ENCODE measurements around the gene EPHX1. TPM values are rescaled to one million over a fixed set of nuclear protein-coding genes. Genes with fewer than 3 reads are reported as not detected.
A peak's percentile ranks its signal among the peaks of the same experiment; 100 is the strongest.
"Not testable (repeated sequence)": the region's sequence is repeated elsewhere in the genome, so short reads cannot be mapped to it uniquely, and the experiment has no call there.

Gene EPHX1
- total RNA-seq, 1 donor from 2014 or later = 3.9 TPM

DNA sequence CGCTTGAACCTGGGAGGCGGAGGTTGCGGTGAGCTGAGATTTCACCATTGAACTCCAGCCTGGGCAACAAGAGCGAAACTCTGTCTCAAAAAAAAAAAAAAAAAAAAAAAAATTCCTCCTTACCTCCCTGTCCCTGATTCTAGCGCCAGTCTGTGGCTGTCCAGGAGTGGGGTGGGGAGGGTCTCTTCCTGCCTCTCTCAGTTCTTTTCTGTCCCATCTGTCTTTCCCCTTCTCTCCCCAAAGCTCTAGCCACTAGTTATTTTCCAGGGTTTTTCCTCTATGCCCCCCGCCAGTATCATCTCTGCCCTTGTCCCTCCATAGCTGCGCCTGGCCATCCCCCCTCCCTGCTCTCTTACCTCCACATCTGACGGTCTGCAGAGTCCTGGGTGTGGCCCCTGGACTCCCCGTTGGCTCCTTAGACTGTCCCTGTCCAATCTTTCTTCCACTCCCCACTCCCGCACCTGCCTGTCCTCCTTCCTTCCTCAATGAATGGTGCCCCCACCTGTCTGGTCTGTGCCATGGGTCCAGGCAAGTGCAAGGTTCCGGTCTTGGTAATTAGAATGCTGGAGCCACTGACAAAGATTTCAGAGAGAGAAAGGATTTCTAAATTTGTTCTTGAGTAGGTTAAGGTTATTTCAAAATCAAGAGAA is 73.8 kb downstream of the EPHX1 start:
- no peak for FAIRE-seq
- no peak overlapping the region for H3K4me3 ChIP-seq (ENCODE audit: low read depth, low read length)
- DNase-seq (ENCODE audit: low read depth) = no peak
- TF ChIP-seq, protein P1, sequence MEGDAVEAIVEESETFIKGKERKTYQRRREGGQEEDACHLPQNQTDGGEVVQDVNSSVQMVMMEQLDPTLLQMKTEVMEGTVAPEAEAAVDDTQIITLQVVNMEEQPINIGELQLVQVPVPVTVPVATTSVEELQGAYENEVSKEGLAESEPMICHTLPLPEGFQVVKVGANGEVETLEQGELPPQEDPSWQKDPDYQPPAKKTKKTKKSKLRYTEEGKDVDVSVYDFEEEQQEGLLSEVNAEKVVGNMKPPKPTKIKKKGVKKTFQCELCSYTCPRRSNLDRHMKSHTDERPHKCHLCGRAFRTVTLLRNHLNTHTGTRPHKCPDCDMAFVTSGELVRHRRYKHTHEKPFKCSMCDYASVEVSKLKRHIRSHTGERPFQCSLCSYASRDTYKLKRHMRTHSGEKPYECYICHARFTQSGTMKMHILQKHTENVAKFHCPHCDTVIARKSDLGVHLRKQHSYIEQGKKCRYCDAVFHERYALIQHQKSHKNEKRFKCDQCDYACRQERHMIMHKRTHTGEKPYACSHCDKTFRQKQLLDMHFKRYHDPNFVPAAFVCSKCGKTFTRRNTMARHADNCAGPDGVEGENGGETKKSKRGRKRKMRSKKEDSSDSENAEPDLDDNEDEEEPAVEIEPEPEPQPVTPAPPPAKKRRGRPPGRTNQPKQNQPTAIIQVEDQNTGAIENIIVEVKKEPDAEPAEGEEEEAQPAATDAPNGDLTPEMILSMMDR (IDR thresholded peaks at IDR 0.05; ENCODE audit: insufficient read depth, low read length, severe bottlenecking) = no peak
- H3K36me3 ChIP-seq (ENCODE audit: control insufficient read depth, insufficient read depth, low read length) = no peaks in the 10 kb centered on the region
- peaks cover 4% of the 10 kb centered on the region for H3K27me3 ChIP-seq (ENCODE audit: control insufficient read depth, insufficient read depth, low read length)

DNA sequence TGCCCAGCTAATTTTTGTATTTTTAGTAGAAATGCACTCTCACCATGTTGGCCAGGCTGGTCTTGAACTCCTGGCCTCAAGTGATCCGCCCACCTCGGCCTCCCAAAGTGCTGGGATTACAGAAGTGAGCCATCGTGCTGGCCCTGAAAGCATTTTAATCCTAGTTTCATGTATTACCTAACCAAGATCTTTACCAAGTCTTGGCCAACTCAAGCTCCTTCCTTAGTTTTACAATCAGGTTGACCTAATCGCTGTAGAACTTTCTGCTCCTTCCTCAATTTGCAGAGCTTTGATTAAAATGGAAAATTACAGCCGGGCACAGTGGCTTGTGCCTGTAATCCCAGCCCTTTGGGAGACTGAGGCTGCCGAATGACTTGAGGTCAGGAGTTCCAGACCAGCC is 75.4 kb downstream of the EPHX1 start:
- TF ChIP-seq, protein P1 (IDR thresholded peaks at IDR 0.05; ENCODE audit: insufficient read depth, low read length, severe bottlenecking) = no peak
- H3K36me3 ChIP-seq (ENCODE audit: control insufficient read depth, insufficient read depth, low read length) = no peaks in the 10 kb centered on the region
- FAIRE-seq (no peak), DNase-seq (ENCODE audit: low read depth) (no peak)
- peaks cover 6% of the 10 kb centered on the region for H3K27me3 ChIP-seq (ENCODE audit: control insufficient read depth, insufficient read depth, low read length)
- no peak overlapping the region for H3K4me3 ChIP-seq (ENCODE audit: low read depth, low read length)

DNA sequence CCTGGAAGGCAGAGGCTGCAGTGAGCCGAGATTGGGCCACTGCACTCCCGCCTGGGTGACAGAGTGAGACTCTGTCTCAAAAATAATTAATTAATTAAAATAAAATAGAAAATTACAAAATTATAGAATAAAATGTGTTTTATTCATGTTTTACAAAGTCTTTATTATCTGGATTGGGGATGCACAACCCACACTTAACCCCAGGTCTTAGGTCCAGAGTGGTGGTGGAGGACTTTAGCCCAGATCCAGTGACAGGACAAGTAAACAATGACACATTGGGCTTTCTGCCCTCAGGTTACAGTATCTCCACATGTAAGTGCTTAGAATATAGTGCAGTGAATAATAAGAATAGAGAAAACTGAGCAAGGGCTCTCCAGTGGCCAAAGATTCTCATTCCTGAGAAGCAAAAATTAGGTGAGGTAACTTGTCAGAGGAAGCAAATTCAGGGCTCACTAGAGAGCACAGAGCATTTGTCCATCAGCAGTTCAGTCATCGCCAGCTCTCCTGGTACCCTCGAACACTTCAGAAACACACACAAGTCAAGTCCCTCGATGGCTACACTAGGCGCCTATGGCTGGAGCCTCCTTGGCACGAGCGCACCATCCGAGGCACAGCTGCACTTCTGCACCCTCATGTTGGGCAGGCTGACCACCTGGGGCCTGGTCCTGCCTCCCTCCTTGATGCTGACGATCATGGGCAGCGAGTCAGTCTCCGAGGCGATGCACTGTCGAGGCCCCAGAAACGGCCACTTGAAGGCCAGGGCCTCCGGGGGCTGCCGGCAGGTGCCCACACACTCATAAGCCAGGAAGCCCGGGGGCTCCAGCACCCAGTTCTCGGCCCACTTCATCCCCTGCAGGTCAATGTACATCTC is 76.5 kb downstream of the EPHX1 start:
- H3K36me3 ChIP-seq (ENCODE audit: control insufficient read depth, insufficient read depth, low read length) = no peaks in the 10 kb centered on the region
- no peak for FAIRE-seq
- DNase-seq (ENCODE audit: low read depth) = peak; percentile 43
- peaks cover 5% of the 10 kb centered on the region for H3K27me3 ChIP-seq (ENCODE audit: control insufficient read depth, insufficient read depth, low read length)
- TF ChIP-seq, protein P1 (IDR thresholded peaks at IDR 0.05; ENCODE audit: insufficient read depth, low read length, severe bottlenecking) = no peak
- H3K4me3 ChIP-seq (ENCODE audit: low read depth, low read length) = no peak overlapping the region

DNA sequence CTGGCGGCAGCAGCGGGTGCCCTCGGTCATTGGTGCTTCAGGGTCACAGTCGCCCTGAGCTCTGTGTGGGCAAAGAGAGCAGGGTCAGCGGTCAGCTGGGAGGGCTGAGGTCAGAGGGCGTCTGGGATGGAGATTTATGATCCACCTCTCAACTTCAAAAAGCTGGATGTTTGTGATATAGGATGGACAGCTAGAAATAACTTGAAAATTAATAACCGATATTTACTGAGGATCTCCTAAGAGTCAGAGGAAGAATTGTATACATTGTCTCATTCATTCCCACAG is 77.0 kb downstream of the EPHX1 start:
- FAIRE-seq = no peak
- Histone ChIP-seq H3K27me3 (ENCODE audit: control insufficient read depth, insufficient read depth, low read length) (peaks cover 5% of the 10 kb centered on the region), H3K36me3 (ENCODE audit: control insufficient read depth, insufficient read depth, low read length) (no peaks in the 10 kb centered on the region), H3K4me3 (ENCODE audit: low read depth, low read length) (no peak overlapping the region)
- TF ChIP-seq, protein P1 (IDR thresholded peaks at IDR 0.05; ENCODE audit: insufficient read depth, low read length, severe bottlenecking) = no peak
- DNase-seq (ENCODE audit: low read depth) = no peak

DNA sequence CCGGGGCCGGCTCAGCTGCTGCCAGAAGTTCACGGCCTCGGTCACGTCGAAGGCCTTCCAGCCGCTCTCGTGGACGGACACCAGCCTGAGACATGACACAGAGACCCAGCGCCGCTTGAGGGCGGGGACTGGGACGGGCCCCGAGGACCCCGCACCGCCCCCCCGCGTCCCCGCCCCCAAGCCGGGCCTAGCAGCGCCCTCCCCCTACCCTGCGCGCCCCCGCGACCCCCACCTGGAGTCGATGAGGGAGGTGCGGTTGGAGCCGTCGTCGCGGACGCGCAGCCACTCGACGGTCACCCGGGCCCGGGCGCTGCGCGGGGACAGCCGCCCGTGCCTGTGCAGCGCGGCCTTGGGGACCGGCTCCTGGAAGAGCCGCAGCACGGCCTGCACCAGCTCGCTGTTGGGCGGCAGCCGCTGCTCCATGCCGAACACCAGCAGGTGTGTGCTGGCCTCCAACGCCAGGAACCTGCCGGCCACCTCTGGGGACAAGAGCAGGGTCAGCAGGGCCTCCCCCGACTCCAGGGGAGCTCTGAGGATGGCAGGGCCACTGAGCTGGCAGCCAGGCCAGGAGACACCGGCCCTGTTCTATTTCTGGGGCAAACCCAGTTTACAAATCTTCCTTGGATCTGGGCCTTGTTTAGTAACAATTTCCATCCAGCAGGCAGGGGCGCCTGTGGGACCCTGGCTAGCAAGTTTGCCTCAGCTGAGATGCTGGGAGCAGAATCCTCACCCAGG is 77.8 kb downstream of the EPHX1 start:
- DNase-seq (ENCODE audit: low read depth); FAIRE-seq; H3K4me3 ChIP-seq (ENCODE audit: low read depth, low read length); H3K36me3 ChIP-seq (ENCODE audit: control insufficient read depth, insufficient read depth, low read length); H3K27me3 ChIP-seq (ENCODE audit: control insufficient read depth, insufficient read depth, low read length): not testable (repeated sequence)

DNA sequence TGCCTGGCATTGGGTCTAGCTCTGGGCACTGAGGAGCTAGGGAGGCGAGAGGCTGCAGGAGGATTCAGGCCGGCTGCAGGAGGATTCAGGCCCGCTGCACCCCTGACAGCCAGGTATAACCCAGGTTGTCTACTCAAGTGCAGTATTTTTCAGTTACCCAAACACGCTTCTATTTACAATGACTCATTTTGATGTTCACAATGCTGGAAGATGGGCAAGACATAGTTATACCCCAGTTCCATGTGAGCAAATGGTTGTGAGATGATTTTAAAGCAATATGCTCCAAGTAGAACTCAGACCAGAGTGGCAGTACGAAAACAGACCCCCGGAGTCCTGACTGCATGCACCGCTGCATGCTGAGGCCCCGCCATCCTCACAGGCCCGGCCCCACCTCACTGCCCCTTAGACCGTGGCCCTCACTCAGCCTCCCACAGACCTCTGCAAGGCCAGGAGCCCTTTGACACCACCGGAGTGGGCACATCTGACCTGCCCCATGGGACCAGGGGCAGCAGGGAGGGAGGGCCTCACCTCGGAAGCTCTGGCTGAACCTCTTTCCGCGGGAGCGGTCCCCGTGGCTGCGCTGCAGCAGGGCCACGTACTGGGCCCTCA is 78.5 kb downstream of the EPHX1 start:
- Histone ChIP-seq H3K27me3 (ENCODE audit: control insufficient read depth, insufficient read depth, low read length) (peaks cover 5% of the 10 kb centered on the region), H3K4me3 (ENCODE audit: low read depth, low read length) (no peak overlapping the region), H3K36me3 (ENCODE audit: control insufficient read depth, insufficient read depth, low read length) (no peaks in the 10 kb centered on the region)
- no peak for FAIRE-seq
- TF ChIP-seq, protein P1 (IDR thresholded peaks at IDR 0.05; ENCODE audit: insufficient read depth, low read length, severe bottlenecking) = no peak
- no peak for DNase-seq (ENCODE audit: low read depth)

Data from bronchial epithelial cell (primary cell).